ENCODE measurements around the gene TMEM259. TPM values are rescaled to one million over a fixed set of nuclear protein-coding genes. Genes with fewer than 3 reads are reported as not detected.

The TMEM259 gene
- total and polyA plus RNA-seq, 8 donors: 59.7 to 536 (median 238) TPM

GRCh38 chr19:984165-984967 lies 36.6 kb downstream of the TMEM259 start, which contains the start of gene WDR18:
Gene WDR18, plus strand, starts transcription at chr19:984345. Its CDS starts 9 bp downstream, at chr19:984354.
- H3K9me3 ChIP-seq: no peaks in the 10 kb centered on the region
- peak; percentile 89 to 94 (median 90) for TF ChIP-seq POLR2AphosphoS5 (IDR thresholded peaks at IDR 0.05)
- TF ChIP-seq CTCF (IDR thresholded peaks at IDR 0.05): peak in 1 of 7 experiments; percentile 41
- TF ChIP-seq EP300 (IDR thresholded peaks at IDR 0.05): no peak
- TF ChIP-seq POLR2A (IDR thresholded peaks at IDR 0.05): peak in 1 of 4 donors; percentile 10
- WGBS, 5 donors: 1% methylated on average over 53 to 78 of the region's 78 CpGs
- H3K4me3 ChIP-seq: peak within 1 kb of the TSS; percentile 82 to 99 (median 98)
- peaks cover 13 to 36% (median 32%) of the 10 kb centered on the region in 4 donors for H3K36me3 ChIP-seq
- H3K27me3 ChIP-seq: peaks cover 0 to 9% (median 0%) of the 10 kb centered on the region in 3 donors
- intact Hi-C loops (cut with DNase I; ENCODE audit: low total_unique reads): loop anchor here (5.0 to 10.0 kb wide), 2 partner anchors 62 to 220 kb away; no protein-coding TSS in a partner anchor
- DNase-seq: peak; percentile 94 to 97
- H3K4me1 ChIP-seq: peaks cover 12 to 41% (median 38%) of the 10 kb centered on the region in 4 donors
- peak within 1 kb of the TSS; percentile 77 to 95 (median 87) for H3K27ac ChIP-seq

GRCh38 chr19:982567-983170 lies 38.3 kb downstream of the TMEM259 start:
- Histone ChIP-seq H3K27me3 (peaks cover 0 to 12% (median 0%) of the 10 kb centered on the region in 3 donors), H3K36me3 (peaks cover 10 to 22% (median 20%) of the 10 kb centered on the region in 4 donors), H3K4me1 (peaks cover 12 to 41% (median 38%) of the 10 kb centered on the region in 4 donors), H3K9me3 (no peaks in the 10 kb centered on the region), H3K4me3 (peak overlapping the region; percentile 28 to 37 (median 32)), H3K27ac (peak overlapping the region in 4 of 5 donors; percentile 28 to 92 (median 65))
- peak; percentile 79 to 92 for DNase-seq
- TF ChIP-seq POLR2A (IDR thresholded peaks at IDR 0.05): no peak
- no peak for TF ChIP-seq EP300 (IDR thresholded peaks at IDR 0.05)
- peak in 1 of 3 donors; percentile 29 for TF ChIP-seq POLR2AphosphoS5 (IDR thresholded peaks at IDR 0.05)
- TF ChIP-seq CTCF (IDR thresholded peaks at IDR 0.05): peak in 5 of 7 experiments; percentile 25 to 99 (median 90)
- WGBS, 5 donors: 0 to 1% (median 1%) methylated on average over 24 to 46 of the region's 46 CpGs
- intact Hi-C loops (cut with DNase I; ENCODE audit: low total_unique reads): loop anchor here (5.0 to 10.0 kb wide), 2 partner anchors 60 to 218 kb away; no protein-coding TSS in a partner anchor

GRCh38 chr19:980133-980998 lies 40.6 kb downstream of the TMEM259 start:
- 23 to 32% (median 29%) methylated on average over 18 to 32 of the region's 32 CpGs for WGBS, 5 donors
- DNase-seq: peak in 1 of 2 donors; percentile 67
- Histone ChIP-seq H3K9me3 (no peaks in the 10 kb centered on the region), H3K27ac (no peak overlapping the region), H3K27me3 (peaks cover 0 to 12% (median 0%) of the 10 kb centered on the region in 3 donors), H3K4me3 (no peak overlapping the region), H3K4me1 (peaks cover 12 to 37% (median 36%) of the 10 kb centered on the region in 4 donors), H3K36me3 (no peaks in the 10 kb centered on the region)
- intact Hi-C loops (cut with DNase I; ENCODE audit: low total_unique reads): loop anchor here (5.0 to 10.0 kb wide), 2 partner anchors 58 to 216 kb away; no protein-coding TSS in a partner anchor
- no peak for TF ChIP-seq EP300 (IDR thresholded peaks at IDR 0.05)
- no peak for TF ChIP-seq POLR2AphosphoS5 (IDR thresholded peaks at IDR 0.05)
- no peak for TF ChIP-seq POLR2A (IDR thresholded peaks at IDR 0.05)
- no peak for TF ChIP-seq CTCF (IDR thresholded peaks at IDR 0.05)
